HEK293T (cell line): ENCODE measurements around the gene EMC1.

Source experiments
- CTCF ChIA-PET: fragments of 350-600 bp; formaldehyde crosslinking; extraction: SDS; loops from one replicate; lab custom pipeline; 2021; ENCODE audit warnings: antibody characterized with exemption, inconsistent platforms; lab: Yijun Ruan, JAX
- POLR2A ChIA-PET: fragments of 350-600 bp; formaldehyde crosslinking; extraction: SDS; loops from one replicate; lab custom pipeline; 2020; ENCODE audit warnings: antibody characterized with exemption, inconsistent platforms; lab: Yijun Ruan, JAX
- DNase-seq: peaks from one replicate; pipeline ENCODE4 v3.0.0; 2012; ENCODE audit warnings: mixed read lengths; ENCODE audit errors: extremely low spot score
- ARNT ChIP-seq: fragments of 450-650 bp; IDR thresholded peaks from 2 replicates; pipeline ENCODE4 v1.6.1; 2017; ENCODE audit warnings: mild to moderate bottlenecking
- BHLHE40 ChIP-seq: fragments of 450-650 bp; IDR thresholded peaks from 2 replicates; pipeline ENCODE4 v1.6.1; 2016; ENCODE audit warnings: mild to moderate bottlenecking, moderate library complexity, borderline replicate concordance
- CTBP1 ChIP-seq: fragments of 450-650 bp; IDR thresholded peaks from 2 replicates; pipeline ENCODE4 v1.6.1; 2016; ENCODE audit warnings: borderline replicate concordance
- ELF4 ChIP-seq: fragments of 450-650 bp; IDR thresholded peaks from 2 replicates; pipeline ENCODE4 v1.6.1; 2017; ENCODE audit warnings: antibody characterized with exemption
- FOXA1 ChIP-seq: fragments of 450-650 bp; IDR thresholded peaks from 2 replicates; pipeline ENCODE4 v1.6.1; 2016; ENCODE audit warnings: mild to moderate bottlenecking
- FOXK2 ChIP-seq: fragments of 450-650 bp; IDR thresholded peaks from 2 replicates; pipeline ENCODE4 v1.6.1; 2016; ENCODE audit warnings: mild to moderate bottlenecking
- FOXM1 ChIP-seq: fragments of 450-650 bp; IDR thresholded peaks from 2 replicates; pipeline ENCODE4 v1.6.1; 2017; ENCODE audit warnings: mild to moderate bottlenecking, borderline replicate concordance
- HDGF ChIP-seq: fragments of 450-650 bp; IDR thresholded peaks from 2 replicates; pipeline ENCODE4 v1.6.1; 2017; ENCODE audit warnings: antibody characterized with exemption, borderline replicate concordance
- L3MBTL2 ChIP-seq: fragments of 450-650 bp; conservative IDR thresholded peaks from 2 replicates; pipeline ENCODE4 v1.6.1; 2016; ENCODE audit warnings: mild to moderate bottlenecking
- LEF1 ChIP-seq: fragments of 450-650 bp; IDR thresholded peaks from 2 replicates; pipeline ENCODE4 v1.6.1; 2017; ENCODE audit warnings: mild to moderate bottlenecking, borderline replicate concordance
- NFRKB ChIP-seq: fragments of 450-650 bp; IDR thresholded peaks from 2 replicates; pipeline ENCODE4 v1.6.1; 2016; ENCODE audit warnings: mild to moderate bottlenecking, moderate library complexity
- SP1 ChIP-seq: fragments of 450-650 bp; IDR thresholded peaks from 2 replicates; pipeline ENCODE4 v1.6.1; 2017
- SUZ12 ChIP-seq: fragments of 450-650 bp; IDR thresholded peaks from 2 replicates; pipeline ENCODE4 v1.6.1; 2016; ENCODE audit warnings: mild to moderate bottlenecking
- TARDBP ChIP-seq: fragments of 450-650 bp; IDR thresholded peaks from 2 replicates; pipeline ENCODE4 v1.6.1; 2016
- ZNF384 ChIP-seq: fragments of 450-650 bp; IDR thresholded peaks from 2 replicates; pipeline ENCODE4 v1.6.1; 2016
- TF ChIP-seq, protein P1 (sequence below): fragments of 450-650 bp; IDR thresholded peaks from 2 replicates; pipeline ENCODE4 v1.6.1; 2016

Gene EMC1

DNA sequence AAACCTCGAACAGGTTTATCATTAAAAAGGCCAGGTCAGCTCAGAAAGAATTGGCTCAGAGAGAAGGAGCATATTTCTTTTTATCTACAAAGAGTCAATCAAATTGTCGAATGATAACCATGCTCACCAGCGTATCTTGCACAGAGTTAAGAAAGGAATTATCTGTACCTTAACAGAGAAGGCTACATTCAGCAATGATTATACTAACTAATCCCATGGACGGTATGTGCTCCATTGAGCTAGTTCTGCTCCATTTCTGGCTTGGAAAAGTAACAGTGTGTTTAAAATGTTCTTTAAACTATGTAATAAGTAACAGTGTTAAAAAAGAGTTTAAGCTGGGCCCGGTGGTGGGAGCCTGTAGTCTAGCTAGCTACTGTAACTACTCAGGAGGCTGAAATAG is 45.5 kb downstream of the EMC1 start:
- ChIA-PET CTCF (no interaction called here), POLR2A (interaction anchor here (0.8 kb wide), 1 partner anchor 30 kb away, joined by 3 read pairs; no protein-coding TSS in a partner anchor)
- TF ChIP-seq ARNT (no peak), SP1 (no peak), NFRKB (no peak), BHLHE40 (no peak), SUZ12 (no peak), HDGF (no peak), FOXA1 (no peak), TARDBP (no peak), FOXM1 (no peak)
- TF ChIP-seq, protein P1, sequence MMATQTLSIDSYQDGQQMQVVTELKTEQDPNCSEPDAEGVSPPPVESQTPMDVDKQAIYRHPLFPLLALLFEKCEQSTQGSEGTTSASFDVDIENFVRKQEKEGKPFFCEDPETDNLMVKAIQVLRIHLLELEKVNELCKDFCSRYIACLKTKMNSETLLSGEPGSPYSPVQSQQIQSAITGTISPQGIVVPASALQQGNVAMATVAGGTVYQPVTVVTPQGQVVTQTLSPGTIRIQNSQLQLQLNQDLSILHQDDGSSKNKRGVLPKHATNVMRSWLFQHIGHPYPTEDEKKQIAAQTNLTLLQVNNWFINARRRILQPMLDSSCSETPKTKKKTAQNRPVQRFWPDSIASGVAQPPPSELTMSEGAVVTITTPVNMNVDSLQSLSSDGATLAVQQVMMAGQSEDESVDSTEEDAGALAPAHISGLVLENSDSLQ: no peak
- no peak for DNase-seq

GRCh38 chr1:19205403-19205802 is 45.9 kb downstream of the EMC1 start:
- CTCF ChIA-PET: no interaction called here

DNA sequence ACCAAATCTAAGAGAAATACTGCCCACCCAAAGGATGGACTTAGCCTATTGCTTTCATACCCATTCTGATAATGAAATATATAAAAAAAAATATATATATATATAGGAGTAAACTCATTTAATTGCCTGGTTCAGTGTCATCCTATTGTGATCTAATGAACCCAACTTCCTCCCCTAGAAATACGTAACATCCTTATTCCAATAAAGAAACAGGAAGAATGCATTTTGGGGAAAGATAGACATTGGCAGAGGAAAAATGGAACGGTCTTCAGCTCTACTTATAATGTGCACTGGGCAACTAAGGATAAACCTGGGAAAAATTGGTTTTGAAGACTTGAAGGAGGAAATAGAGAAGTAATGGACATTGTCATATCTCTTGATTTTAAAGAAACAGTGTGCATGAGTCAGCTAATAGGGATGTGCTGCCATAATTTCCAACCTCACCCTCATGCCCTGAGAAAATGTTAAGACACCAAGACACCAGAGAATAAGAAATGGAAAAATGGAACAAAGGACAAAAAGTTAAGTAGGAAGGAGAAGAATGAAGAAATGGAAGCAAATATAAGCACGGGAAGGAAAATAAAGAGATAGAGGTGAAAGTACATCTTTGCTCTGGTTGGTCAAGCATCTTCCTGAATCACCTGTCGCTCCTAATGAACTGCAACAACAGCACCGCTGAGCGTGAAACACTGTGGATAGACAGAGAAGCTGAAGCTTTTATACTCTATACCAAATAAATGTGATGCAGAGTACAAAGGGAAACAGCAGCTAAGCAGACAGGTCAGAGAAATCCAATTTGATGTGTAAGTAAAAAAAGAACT is 46.7 kb downstream of the EMC1 start:
- ChIA-PET POLR2A (no interaction called here), CTCF (no interaction called here)
- TF ChIP-seq SUZ12 (no peak), ZNF384 (no peak), ELF4 (no peak), ARNT (no peak), CTBP1 (no peak), TARDBP (no peak)
- TF ChIP-seq, protein P1: no peak
- no peak for DNase-seq

More at GRCh38 chr1:19205403-19205802, 45.9 kb downstream of the EMC1 start:
- TF ChIP-seq ELF4 (no peak), ARNT (no peak), SP1 (no peak), ZNF384 (no peak), NFRKB (no peak), L3MBTL2 (no peak), FOXM1 (no peak), SUZ12 (no peak), FOXA1 (no peak), CTBP1 (no peak), TARDBP (no peak), HDGF (no peak), BHLHE40 (no peak), FOXK2 (no peak), LEF1 (no peak)
- TF ChIP-seq, protein P1: no peak
- POLR2A ChIA-PET: no interaction called here
- DNase-seq: no peak

DNA sequence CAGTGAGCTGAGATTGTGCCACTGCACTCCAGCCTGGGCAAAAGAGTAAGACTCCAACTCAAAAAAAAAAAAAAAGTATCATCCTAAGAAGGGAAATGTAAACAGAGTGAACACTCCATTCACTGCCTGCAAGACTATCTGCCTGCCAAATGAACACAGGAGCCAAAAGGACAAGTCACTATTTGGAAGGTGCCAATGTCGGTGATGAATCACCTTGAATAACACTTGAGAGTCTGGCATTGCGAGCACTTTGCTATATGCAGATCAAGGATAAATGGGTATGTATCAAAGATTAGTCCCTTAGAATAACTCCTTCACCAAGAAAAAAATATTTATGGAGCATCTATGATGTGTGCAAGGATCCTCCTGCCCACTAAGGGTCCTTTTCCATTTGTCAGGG is 47.9 kb downstream of the EMC1 start:
- DNase-seq: no peak
- CTCF ChIA-PET: interaction anchor here (0.7 kb wide), 1 partner anchor 346 kb away, joined by 3 read pairs; no protein-coding TSS in a partner anchor
- TF ChIP-seq SUZ12 (no peak), ARNT (no peak), L3MBTL2 (no peak), FOXA1 (no peak), BHLHE40 (no peak), FOXK2 (no peak), SP1 (no peak), HDGF (no peak), CTBP1 (no peak), ELF4 (no peak), FOXM1 (no peak), TARDBP (no peak), LEF1 (no peak)
- TF ChIP-seq, protein P1: no peak
- POLR2A ChIA-PET: no interaction called here

DNA sequence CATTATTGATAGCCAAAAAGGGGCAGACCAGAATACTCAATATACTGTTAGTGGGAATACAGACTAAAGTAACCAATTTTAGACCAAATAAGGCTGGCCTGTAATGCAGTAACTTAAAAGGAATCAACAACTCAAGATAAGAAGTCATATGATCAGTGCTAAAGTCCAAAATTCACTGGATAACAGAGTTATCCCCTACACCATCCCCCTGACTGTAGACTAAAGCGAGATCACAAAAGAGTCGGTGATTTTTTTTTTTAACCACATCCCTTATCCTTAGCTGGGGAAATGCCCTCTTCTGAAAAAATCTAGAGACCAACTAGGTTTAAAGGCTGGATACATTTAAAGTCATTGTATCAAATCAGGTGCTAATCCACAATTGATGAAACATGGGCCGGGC is 48.9 kb downstream of the EMC1 start:
- ChIA-PET POLR2A (no interaction called here), CTCF (no interaction called here)
- DNase-seq: no peak
- TF ChIP-seq L3MBTL2: no peak
- no peak for TF ChIP-seq ELF4
- no peak for TF ChIP-seq NFRKB
- TF ChIP-seq, protein P1: no peak
